ENCODE data around the gene SH3RF3.

SH3RF3 gene

GRCh38 chr2:109342256-109342850 is 213.3 kb downstream of the SH3RF3 start:
- peak in 1 of 3 experiments; percentile 11 for DNase-seq

GRCh38 chr2:109342930-109343329 is 213.9 kb downstream of the SH3RF3 start:
- no peak for DNase-seq

GRCh38 chr2:109343460-109343859 is 214.5 kb downstream of the SH3RF3 start:
- DNase-seq: peak in 2 of 3 experiments; percentile 1 to 27

- no peak for DNase-seq
These were observed 215.3 kb downstream of the SH3RF3 start for GRCh38 chr2:109344270-109344805.

- DNase-seq: no peak
These were observed 216.1 kb downstream of the SH3RF3 start for GRCh38 chr2:109345091-109345490.

- peak in 1 of 3 experiments; percentile 49 for DNase-seq
These were observed 216.9 kb downstream of the SH3RF3 start for GRCh38 chr2:109345653-109346480.

GRCh38 chr2:109346601-109347228 is 217.7 kb downstream of the SH3RF3 start:
- DNase-seq: no peak

GRCh38 chr2:109347626-109348025 is 218.6 kb downstream of the SH3RF3 start:
- DNase-seq: no peak

- no peak for DNase-seq
These were observed 219.2 kb downstream of the SH3RF3 start for GRCh38 chr2:109348190-109348589.

- peak in 2 of 3 experiments; percentile 20 to 40 for DNase-seq
These were observed 219.9 kb downstream of the SH3RF3 start for GRCh38 chr2:109348671-109349502.

GRCh38 chr2:109349503-109350465 is 220.8 kb downstream of the SH3RF3 start:
- DNase-seq: no peak

GRCh38 chr2:109350526-109350925 is 221.5 kb downstream of the SH3RF3 start:
- no peak for DNase-seq

- no peak for DNase-seq
These were observed 222.3 kb downstream of the SH3RF3 start for GRCh38 chr2:109351164-109351756.

GRCh38 chr2:109352056-109352897 is 223.3 kb downstream of the SH3RF3 start:
- no peak for DNase-seq

- DNase-seq: no peak
These were observed 224.1 kb downstream of the SH3RF3 start for GRCh38 chr2:109352898-109353689.

- no peak for DNase-seq
These were observed 225.1 kb downstream of the SH3RF3 start for GRCh38 chr2:109353806-109354745.

- no peak for DNase-seq
These were observed 226.3 kb downstream of the SH3RF3 start for GRCh38 chr2:109355192-109355843.

Measured in NCI-H1417 (cell line).